Hematopoietic multipotent progenitor cell (in vitro differentiated cells): Measurements from ENCODE around the gene FUT4. TPM values are rescaled to one million over a fixed set of nuclear protein-coding genes. Genes with fewer than 3 reads are reported as not detected.
"Not testable (repeated sequence)": the region's sequence is repeated elsewhere in the genome, so short reads cannot be mapped to it uniquely, and the experiment has no call there.

Source experiments
- DNase-seq, 3 donors: peaks; one replicate each; pipeline ENCODE4 v3.0.0-alpha.2; 2011 to 2015; ENCODE audit warnings: low read depth in 2 of 3, low spot score in 2 of 3
- total RNA-seq: library from RNA; depleted of rRNA; stranded (reverse); fragments of >200 nt; gene quantifications from one replicate; pipeline ENCODE4 v1.2.3, GENCODE V29; 2012

Gene FUT4
- total RNA-seq, result 12.9 TPM

- peak; percentile 46 to 86 (median 84) for DNase-seq
Measured at GRCh38 chr11:94543695-94544645, at the start of gene FUT4. Gene FUT4 (plus strand): TSS chr11:94543921. CDS start chr11:94544134, 213 bp downstream.

- no peak for DNase-seq
Measured at GRCh38 chr11:94494126-94494680, 49.5 kb upstream of the FUT4 start.

GRCh38 chr11:94500181-94500580, 43.5 kb upstream of the FUT4 start:
- no peak for DNase-seq

GRCh38 chr11:94501522-94501921, 42.2 kb upstream of the FUT4 start:
- no peak for DNase-seq

GRCh38 chr11:94504689-94505293, 38.9 kb upstream of the FUT4 start:
- peak; percentile 13 to 81 (median 42) for DNase-seq

- not testable (repeated sequence) for DNase-seq
Measured at GRCh38 chr11:94506513-94506912, 37.2 kb upstream of the FUT4 start.

GRCh38 chr11:94507485-94507884, 36.2 kb upstream of the FUT4 start:
- DNase-seq, result no peak

GRCh38 chr11:94511932-94512781, 31.6 kb upstream of the FUT4 start, which contains the start of gene C11orf97:
Gene C11orf97 (plus strand): TSS chr11:94512461. CDS start chr11:94512529, 68 bp downstream.
- DNase-seq, result peak in 2 of 3 donors; percentile 46 to 58

- DNase-seq, result peak in 1 of 3 donors; percentile 28
Measured at GRCh38 chr11:94513091-94513490, 30.6 kb upstream of the FUT4 start.

GRCh38 chr11:94515398-94515797, 28.3 kb upstream of the FUT4 start:
- no peak for DNase-seq

GRCh38 chr11:94516725-94517124, 27.0 kb upstream of the FUT4 start:
- no peak for DNase-seq

GRCh38 chr11:94518300-94518699, 25.4 kb upstream of the FUT4 start:
- no peak for DNase-seq

- DNase-seq, result peak in 2 of 3 donors; percentile 28 to 60
Measured at GRCh38 chr11:94519478-94520084, 24.1 kb upstream of the FUT4 start.

GRCh38 chr11:94521684-94522083, 22.0 kb upstream of the FUT4 start:
- DNase-seq, result peak in 1 of 3 donors; percentile 34

- DNase-seq, result no peak
Measured at GRCh38 chr11:94524341-94524740, 19.4 kb upstream of the FUT4 start.

- peak in 1 of 3 donors; percentile 69 for DNase-seq
Measured at GRCh38 chr11:94525546-94526324, 18.0 kb upstream of the FUT4 start.

- DNase-seq, result no peak
Measured at GRCh38 chr11:94526645-94527438, 16.9 kb upstream of the FUT4 start.

- no peak for DNase-seq
Measured at GRCh38 chr11:94528551-94528950, 15.2 kb upstream of the FUT4 start.
